Motor neuron (in vitro differentiated cells): ENCODE data around the gene ZBTB42. TPM values are rescaled to one million over a fixed set of nuclear protein-coding genes. Genes with fewer than 3 reads are reported as not detected.
A peak's percentile ranks its signal among the peaks of the same experiment; 100 is the strongest.

Experiments used
- ATAC-seq, 8 experiments: fragments of 200-7000 bp; cut with Tn5 transposase; replicated peaks in 6 of 8; 2 replicates each; pipeline ENCODE4 v1.8.0; 2021; ENCODE audit warnings: mild to moderate bottlenecking in 8 of 8, moderate library complexity in 8 of 8
- H3K27ac ChIP-seq, 2 donors: fragments of 250-450 bp; sonication (Bioruptor Pico); 2 replicates each; pipeline ENCODE4 v1.9.0; 2021; ENCODE audit warnings: antibody characterized with exemption in 2 of 2, mild to moderate bottlenecking in 2 of 2, moderate library complexity in 1 of 2
- H3K4me1 ChIP-seq, 2 donors: fragments of 250-450 bp; sonication (Bioruptor Pico); replicated peaks in 1 of 2; 2 replicates each; pipeline ENCODE4 v1.6.1; 2021; ENCODE audit warnings: antibody characterized with exemption in 2 of 2, mild to moderate bottlenecking in 2 of 2, moderate library complexity in 1 of 2
- H3K4me3 ChIP-seq, 5 donors: fragments of 250-450 bp; sonication (Bioruptor Pico); 2 replicates each; pipeline ENCODE4 v1.9.0; 2021; ENCODE audit warnings: antibody characterized with exemption in 5 of 5, mild to moderate bottlenecking in 5 of 5, moderate library complexity in 4 of 5
- WGBS, 10 experiments: fragments of 450-650 bp; shearing (Covaris generic); methylation state at CpG; one replicate each; pipeline ENCODE4 v1.0.0; 2022; 5-methylcytosine and 5-hydroxymethylcytosine counted together
- in situ Hi-C, 9 experiments: fragments of 400-800 bp; cut with MboI; loops; one replicate each; pipeline ENCODE4 v1.15.0; 2021; ENCODE audit warnings: low sequenced_read_pairs in 9 of 9, low pct_unique_long_range_greater_than_20kb in 2 of 9; ENCODE audit not compliant: unreplicated experiment in 9 of 9
- total RNA-seq, 8 experiments: library from RNA; unstranded; fragments of 300-600 nt; gene quantifications; 2 replicates each; pipeline versions ENCODE4 v1.2.3 to v1.2.4, GENCODE V29; 2022

The ZBTB42 gene
- total RNA-seq, 8 experiments from 2014 or later: 0.60 to 5.0 (median 2.4) TPM

DNA sequence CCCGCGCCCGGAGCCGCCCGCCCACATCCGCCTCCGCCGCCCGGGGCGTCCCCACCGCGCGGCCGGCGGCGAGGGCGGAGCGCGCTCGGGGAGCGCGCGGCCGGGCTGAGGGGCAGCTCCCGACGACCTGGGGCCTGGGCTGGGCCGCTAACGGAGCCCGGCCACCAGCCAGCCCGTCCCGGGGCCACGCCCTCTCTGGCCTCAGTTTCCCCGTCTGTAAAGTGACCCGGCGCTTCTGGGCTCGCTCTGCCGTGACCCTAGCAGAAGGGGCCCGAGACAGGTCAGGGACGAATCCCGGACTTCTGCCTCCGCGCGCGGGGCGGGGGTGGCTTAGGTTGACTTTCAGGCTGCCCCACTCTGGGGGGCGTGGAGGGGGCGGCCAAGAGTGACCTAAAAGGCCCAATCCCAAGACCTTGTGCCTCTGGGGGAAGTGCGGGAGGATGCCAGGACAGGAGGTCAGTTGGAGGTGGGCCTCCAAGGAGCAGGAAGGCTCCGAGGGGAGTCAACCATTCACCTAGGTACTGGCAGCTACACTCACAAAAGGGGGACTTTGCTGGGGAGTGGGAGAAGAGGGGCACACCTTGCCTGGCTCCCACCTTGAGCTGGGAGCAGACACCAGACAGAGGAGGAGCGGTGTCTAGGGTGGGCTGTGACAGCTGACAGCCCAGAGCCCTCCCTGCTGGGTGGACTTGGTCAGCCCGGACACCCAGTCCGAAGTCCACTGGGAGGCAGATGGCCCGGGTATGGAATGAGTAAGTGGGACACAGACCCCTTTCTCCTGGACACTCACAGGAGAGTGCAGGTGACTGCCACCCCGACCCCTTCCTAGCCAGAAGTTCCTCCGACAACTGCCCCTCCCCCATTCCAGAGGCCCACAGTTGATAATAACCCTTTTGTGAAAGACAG is 4.9 kb upstream of the ZBTB42 start:
- H3K4me1 ChIP-seq: peaks cover 27 to 47% of the 10 kb centered on the region in 2 donors
- no peak for ATAC-seq
- H3K4me3 ChIP-seq: peak overlapping the region; percentile 66 to 98 (median 85)
- 33 to 80% methylated on average over 1 of the region's 55 CpGs; no CpG with 5 or more reads in 8 of the 10 experiments for WGBS, 10 experiments
- in situ Hi-C loops: no loop called here
- H3K27ac ChIP-seq: peak overlapping the region; percentile 57 to 70

DNA sequence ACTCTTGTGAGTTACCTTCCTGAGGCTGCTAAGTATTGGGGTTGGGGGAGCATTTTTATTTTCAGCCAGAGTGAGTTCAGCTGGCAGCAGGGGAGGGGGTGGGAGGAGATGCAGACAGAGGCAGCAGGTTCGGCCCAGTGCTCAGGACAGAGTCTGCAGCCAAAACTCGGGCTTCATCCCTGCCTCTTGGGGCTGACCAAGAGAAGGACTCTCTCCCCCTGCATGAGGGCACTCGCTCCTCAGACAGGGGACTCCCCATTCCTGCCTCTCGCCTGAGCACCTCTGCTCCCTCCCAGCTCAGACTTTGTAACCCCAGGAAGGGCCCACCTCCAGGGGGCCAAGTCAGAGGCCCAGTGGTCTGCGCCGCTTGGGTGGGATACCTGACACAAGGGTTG is 4.2 kb upstream of the ZBTB42 start:
- in situ Hi-C loops: no loop called here
- no peak overlapping the region for H3K4me3 ChIP-seq
- 86 to 93% methylated on average over 2 to 4 of the region's 6 CpGs; no CpG with 5 or more reads in 8 of the 10 experiments for WGBS, 10 experiments
- peaks cover 32 to 51% of the 10 kb centered on the region in 2 donors for H3K4me1 ChIP-seq
- no peak overlapping the region for H3K27ac ChIP-seq
- no peak for ATAC-seq

DNA sequence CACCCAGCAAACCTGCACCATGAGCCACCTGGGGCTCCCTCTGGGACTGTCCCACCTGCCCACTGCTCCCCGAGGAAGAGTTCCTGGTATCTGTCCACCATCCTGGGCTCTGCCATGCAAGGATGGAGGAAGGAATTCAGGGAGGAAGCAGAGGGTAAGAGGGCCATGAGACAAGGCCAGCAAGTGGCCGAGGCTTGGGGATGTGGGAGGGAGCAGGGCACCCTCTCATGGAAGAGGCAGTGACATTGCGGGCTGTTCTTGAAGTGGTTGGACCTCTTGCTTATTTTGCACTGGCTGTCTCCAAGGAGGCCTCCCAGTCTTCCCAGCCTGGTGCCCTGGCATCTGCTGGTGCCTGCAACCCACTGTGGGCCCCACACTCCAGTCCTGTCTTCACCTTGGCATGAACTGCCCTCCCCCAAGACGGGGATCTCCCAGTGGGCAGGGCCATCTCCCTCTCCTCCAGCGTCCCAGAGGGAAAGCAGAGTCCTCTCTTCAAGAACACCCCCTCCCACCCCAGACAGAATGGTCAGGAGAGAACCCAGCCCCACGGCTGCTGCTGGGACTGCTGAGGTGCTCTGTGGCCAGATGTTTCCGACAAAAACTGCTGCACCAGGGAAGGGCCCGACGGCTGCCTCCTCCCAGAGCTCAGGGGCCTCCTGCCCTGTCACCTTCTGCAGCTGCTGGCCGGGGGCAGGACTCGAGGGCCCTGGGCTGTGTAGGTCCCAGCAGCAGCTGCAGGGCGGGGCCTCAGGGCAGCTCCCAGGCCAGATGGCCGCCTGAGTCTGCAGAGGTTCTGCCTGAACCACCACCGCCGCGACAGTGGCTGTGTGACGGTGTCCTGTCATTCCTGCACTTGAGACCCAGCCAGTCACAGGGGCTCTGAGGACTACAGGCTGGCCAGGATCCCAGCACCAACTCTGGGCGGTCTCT is 3.5 kb upstream of the ZBTB42 start:
- WGBS, 10 experiments: 0 to 60% (median 28%) methylated on average over 1 to 7 of the region's 18 CpGs; no CpG with 5 or more reads in 5 of the 10 experiments
- H3K27ac ChIP-seq: peak overlapping the region in 1 of 2 donors; percentile 4
- in situ Hi-C loops: no loop called here
- H3K4me3 ChIP-seq: no peak overlapping the region
- peaks cover 34 to 55% of the 10 kb centered on the region in 2 donors for H3K4me1 ChIP-seq
- peak in 5 of 8 experiments; percentile 4 to 33 (median 7) for ATAC-seq

DNA sequence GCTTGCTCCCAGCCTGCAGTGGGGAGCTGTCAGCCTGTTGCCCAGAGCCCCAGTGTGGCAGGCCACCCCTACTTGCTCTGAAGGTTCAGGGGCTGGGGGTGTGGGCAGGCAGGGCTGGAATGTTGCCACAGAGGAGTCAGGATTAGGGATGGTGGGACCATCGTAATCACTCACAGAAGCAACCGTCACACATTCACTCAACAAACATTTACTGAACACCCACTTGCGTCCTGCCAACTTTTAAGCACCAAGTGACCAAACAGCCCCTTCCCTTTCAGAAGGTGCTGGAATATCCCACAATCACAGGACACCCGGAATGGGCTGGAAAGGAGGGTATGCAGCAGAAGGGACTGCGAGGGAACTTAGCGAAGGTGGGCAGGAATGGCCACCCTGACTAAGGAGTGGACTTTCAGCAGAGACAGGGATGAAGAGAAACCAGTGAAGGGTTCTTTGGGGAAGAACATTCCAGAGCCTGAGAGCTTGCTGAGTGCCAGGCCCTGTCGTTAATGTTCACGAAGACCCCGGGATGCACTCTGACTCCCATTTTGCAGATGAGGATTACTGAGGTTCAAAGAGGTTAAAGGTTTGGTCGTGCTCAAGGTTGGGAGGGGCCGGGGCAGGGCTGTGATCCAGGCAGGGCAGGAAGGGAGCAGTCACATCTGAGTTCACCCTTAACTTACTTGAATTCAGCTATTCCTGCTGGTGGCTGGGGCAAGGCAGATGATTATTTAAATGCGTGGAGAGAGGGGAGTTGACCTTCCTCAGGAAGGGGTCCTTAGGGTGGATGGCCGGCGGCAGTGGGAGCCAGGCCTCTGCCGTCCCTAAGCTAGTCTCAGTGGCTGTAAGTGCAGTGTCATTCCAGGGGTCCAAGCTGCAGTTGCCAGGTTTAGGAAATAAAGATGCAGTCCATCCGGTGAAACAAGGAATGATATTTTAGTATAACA is 2.3 kb upstream of the ZBTB42 start:
- peaks cover 28 to 50% of the 10 kb centered on the region in 2 donors for H3K4me1 ChIP-seq
- no peak overlapping the region for H3K4me3 ChIP-seq
- no peak for ATAC-seq
- H3K27ac ChIP-seq: no peak overlapping the region
- in situ Hi-C loops: no loop called here
- WGBS, 10 experiments: 34 to 85% (median 62%) methylated on average over 1 to 9 of the region's 16 CpGs; no CpG with 5 or more reads in 3 of the 10 experiments

DNA sequence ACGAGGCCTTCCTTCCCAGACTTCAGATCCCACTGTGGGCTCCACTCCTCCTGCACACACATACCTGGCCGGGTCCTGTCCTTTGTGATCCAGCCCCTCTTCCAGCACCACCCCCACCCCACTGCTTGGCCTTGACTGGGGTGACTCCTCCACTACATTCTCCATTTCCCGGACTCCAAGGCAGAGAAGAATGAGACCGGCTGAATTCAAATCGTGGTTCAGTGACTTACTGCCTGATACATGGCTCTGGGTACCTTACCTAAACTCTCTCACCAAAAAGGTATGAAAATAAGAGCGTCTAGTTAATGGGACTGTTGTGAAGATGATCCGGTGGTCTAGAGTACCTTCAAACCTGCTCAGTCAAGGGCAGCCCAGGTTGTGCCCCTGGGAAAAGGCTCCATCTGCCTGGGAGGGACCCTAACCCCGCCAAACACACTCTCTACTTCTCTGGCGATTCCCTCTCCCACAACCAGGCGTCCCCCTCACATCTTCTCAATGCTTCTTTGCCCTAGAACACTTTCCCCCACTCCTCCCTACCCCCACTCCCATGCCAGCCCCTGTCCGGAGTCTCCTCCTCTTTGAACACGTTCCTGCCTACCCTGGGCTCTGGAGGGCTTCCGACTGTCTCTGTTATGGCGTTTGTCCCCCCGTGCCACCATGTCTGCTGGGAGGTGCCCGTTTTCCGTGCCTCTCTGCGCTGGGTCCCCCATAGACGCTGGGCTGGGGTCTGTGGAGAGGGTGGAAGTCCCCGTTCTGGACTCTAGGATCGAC is 1.5 kb upstream of the ZBTB42 start:
- Histone ChIP-seq H3K27ac (peak overlapping the region in 1 of 2 donors; percentile 81), H3K4me3 (peak overlapping the region in 4 of 5 donors; percentile 35 to 45 (median 40)), H3K4me1 (peaks cover 20 to 42% of the 10 kb centered on the region in 2 donors)
- WGBS, 10 experiments: 0 to 28% (median 8%) methylated on average over 1 to 7 of the region's 21 CpGs; no CpG with 5 or more reads in 6 of the 10 experiments
- in situ Hi-C loops: no loop called here
- peak in 4 of 8 experiments; percentile 8 to 33 (median 16) for ATAC-seq

DNA sequence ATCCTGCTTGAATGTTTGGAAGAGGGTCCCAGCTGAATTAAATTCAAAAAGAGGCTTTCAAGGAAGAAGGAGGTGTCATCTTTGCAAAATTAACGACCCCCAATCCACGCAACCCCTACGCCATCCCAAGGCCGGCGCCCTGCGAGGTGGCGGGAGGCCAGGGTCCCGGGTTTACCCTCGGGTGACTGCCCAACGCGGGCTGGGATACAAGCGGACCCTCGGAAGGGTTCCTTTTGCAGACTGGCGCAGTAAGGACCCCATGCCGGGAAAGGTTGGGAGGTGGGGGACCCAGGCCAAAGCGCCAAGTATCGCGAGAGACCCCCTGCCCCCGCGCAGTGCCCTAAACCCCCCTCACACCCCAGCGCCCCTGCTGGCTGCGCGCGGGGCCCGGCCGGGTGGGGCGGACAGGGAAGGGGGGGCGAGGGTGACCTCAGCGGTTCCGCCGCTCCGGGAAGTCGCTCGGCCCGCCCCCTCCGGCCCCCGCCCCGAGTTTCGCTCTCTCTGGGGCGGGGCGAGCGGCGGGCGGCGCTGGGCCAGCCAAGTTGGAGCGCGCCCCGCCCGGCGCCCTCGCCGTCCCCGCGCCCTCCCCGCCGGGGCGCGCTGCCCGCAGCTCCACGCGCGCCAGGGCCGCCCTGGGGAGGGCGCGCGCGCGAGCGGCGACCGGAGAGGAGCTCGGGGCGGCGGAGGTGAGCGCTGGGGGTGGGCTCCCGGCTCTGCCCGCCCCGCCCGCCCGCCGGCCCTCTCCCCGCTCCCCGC is 708 bp upstream of the ZBTB42 start:
- H3K27ac ChIP-seq: peak overlapping the region in 1 of 2 donors; percentile 81
- H3K4me1 ChIP-seq: peaks cover 18 to 43% of the 10 kb centered on the region in 2 donors
- ATAC-seq: peak; percentile 41 to 81 (median 69)
- in situ Hi-C loops: no loop called here
- H3K4me3 ChIP-seq: peak overlapping the region; percentile 35 to 45 (median 37)
- WGBS, 10 experiments: 0 to 6% methylated on average over 4 to 10 of the region's 83 CpGs; no CpG with 5 or more reads in 8 of the 10 experiments

DNA sequence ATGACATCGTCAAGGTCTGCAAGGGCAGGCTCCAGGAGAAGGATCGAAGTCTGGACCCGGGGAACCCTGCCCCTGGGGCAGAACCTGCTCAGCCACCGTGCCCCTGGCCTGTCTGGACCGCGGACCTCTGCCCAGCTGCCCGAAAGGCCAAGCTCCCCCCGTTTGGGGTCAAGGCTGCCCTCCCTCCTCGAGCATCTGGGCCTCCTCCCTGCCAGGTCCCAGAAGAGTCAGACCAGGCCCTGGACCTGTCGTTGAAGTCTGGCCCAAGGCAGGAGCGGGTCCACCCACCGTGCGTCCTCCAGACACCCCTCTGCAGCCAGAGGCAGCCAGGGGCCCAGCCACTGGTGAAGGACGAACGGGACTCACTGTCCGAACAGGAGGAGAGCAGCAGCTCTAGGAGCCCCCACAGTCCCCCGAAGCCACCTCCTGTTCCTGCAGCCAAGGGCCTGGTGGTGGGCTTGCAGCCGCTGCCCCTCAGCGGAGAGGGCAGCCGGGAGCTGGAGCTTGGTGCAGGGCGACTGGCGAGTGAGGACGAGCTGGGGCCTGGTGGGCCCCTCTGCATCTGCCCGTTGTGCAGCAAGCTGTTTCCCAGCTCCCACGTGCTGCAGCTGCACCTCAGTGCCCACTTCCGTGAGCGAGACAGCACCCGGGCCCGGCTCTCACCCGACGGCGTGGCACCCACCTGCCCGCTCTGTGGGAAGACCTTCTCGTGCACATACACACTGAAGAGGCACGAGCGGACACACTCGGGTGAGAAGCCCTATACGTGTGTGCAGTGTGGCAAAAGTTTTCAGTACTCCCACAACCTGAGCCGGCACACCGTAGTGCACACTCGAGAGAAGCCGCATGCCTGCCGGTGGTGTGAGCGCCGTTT is 856 bp downstream of the ZBTB42 start:
- Histone ChIP-seq H3K4me3 (peak overlapping the region; percentile 35 to 45 (median 37)), H3K4me1 (peaks cover 13 to 38% of the 10 kb centered on the region in 2 donors), H3K27ac (no peak overlapping the region)
- WGBS, 10 experiments: 10 to 90% (median 74%) methylated on average over 1 to 14 of the region's 45 CpGs; no CpG with 5 or more reads in 4 of the 10 experiments
- in situ Hi-C loops: no loop called here
- no peak for ATAC-seq

DNA sequence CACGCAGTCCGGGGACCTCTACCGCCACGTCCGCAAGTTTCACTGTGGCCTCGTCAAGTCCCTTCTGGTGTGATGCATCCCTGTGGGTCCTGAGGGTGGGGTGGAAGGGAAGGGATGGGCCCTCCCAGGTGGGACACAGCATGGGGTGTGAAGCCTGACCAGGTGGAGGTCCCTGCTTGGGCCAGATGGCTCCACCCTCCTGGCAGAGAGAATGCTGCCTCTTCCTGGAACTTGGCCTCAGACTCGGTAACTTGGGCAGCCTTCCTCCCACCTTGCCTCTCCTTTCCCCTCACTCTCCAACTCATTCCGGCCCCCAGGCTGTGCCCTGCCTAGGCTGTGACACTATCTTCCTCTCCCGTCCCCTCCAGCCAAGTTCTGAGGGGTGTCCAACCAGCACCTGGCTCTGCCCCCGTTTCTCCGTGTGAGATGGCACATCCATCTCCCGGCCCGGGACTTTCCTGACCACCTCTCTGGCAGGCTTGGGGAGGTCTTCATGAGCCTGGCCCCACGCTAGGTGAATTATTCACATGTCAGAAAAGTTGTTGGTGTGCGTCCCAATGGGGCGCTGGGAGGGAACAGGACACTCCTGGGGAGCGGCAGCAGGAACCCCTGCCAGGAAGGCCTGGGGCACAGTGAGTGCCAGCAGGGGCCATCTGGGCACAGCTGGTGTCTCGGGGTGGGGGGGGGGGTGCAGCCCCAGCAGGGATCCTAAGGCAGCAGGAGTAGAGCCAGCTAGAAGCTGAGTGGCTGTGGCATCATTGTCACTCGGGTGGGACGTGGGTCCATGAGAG is 1.7 kb downstream of the ZBTB42 start:
- Histone ChIP-seq H3K4me1 (peaks cover 13 to 30% of the 10 kb centered on the region in 2 donors), H3K27ac (no peak overlapping the region), H3K4me3 (no peak overlapping the region)
- ATAC-seq: no peak
- WGBS, 10 experiments: 50 to 100% (median 90%) methylated on average over 1 to 6 of the region's 20 CpGs; no CpG with 5 or more reads in 4 of the 10 experiments
- in situ Hi-C loops: no loop called here

DNA sequence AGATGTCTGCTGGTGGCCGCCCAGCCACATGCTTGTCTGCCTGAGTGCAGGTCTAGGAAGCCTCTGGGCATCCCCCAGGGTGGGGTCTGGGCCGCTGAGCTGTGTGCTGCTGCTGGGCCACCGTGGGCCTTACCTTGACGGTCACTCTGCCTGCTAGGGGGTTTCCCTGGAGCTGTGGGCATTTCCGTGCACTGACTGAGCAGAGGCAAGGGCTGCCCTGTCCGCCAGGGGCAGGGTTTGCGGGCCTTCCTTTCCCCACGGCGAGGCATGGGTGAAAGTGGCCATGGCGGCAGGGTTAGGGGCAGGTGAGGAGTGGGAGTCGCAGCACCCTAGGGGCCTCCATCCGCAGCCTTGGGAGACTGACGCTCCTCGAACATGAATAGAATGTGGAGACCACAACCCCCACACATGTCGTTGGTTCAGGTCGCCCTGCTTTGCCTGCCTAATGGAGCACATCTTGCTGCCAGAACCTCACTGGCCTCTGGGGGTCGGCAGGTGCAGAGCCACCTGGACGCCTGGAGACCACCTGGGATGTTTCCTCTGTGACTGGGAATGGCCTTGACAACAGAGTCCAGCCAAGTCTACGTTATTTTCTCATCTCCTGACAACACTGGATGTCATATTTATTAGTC is 2.5 kb downstream of the ZBTB42 start:
- 40 to 73% (median 62%) methylated on average over 1 to 4 of the region's 19 CpGs; no CpG with 5 or more reads in 4 of the 10 experiments for WGBS, 10 experiments
- no peak for ATAC-seq
- in situ Hi-C loops: no loop called here
- Histone ChIP-seq H3K4me3 (no peak overlapping the region), H3K27ac (no peak overlapping the region), H3K4me1 (peaks cover 13 to 25% of the 10 kb centered on the region in 2 donors)
